SK-MEL-5 (cell line): ENCODE results near the gene EPHA8. TPM values are rescaled to one million over a fixed set of nuclear protein-coding genes. Genes with fewer than 3 reads are reported as not detected.

ENCODE experiments used
- DNase-seq: peaks from one replicate; pipeline ENCODE4 v3.0.0-alpha.2; 2016; ENCODE audit warnings: low read depth, low spot score
- in situ Hi-C: cut with HindIII; loops from 2 replicates; pipeline ENCODE4 v1.10.0; 2016; ENCODE audit warnings: low sequenced_read_pairs, high pct_unique_total_duplicates, low pct_unique_long_range_greater_than_20kb
- total RNA-seq: library from RNA; depleted of rRNA; stranded (reverse); fragments of >200 nt; shearing (Covaris generic); gene quantifications from 2 replicates; pipeline ENCODE4 v1.2.3, GENCODE V29; 2014

The EPHA8 gene
- total RNA-seq, 1 experiment from 2014 or later: not detected

DNA sequence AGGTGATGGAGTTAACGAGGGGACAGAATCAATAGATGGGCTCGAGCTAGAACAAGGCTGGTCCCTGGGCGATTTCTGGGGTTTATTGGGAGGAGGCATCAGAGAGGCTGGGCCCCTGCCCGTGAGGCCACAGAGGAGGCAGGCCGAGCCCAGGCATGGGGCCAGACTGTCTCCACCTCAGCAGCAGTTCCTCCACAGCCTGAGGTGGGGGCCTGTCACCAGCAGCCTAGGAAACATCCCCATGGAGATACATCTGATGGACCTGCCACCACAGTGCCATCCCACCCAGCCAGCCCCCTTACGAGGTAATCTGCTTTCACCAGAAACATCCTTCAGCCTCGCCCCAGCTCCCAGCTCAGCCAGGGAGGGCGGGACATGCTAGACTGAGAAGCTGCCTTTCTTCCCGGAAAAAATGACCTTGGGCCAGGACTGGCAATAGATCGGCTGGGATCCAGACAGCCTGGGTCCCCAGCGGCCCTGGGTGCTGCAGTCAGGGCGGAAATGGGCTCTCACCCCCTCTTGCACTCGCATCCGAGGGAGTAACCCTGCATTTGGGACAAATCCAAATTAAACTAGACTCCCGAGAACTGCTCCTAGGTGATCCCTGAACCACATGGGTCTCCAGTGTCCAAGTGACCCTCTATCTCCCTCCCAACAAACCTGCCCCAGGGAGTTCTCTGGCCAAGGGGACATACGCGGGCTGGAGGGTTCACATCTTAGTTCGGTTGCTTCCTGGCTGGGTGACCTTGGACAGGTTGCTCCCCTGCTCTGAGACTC lies 10.0 kb upstream of the EPHA8 start:
- DNase-seq: no peak
- in situ Hi-C loops: no loop called here

DNA sequence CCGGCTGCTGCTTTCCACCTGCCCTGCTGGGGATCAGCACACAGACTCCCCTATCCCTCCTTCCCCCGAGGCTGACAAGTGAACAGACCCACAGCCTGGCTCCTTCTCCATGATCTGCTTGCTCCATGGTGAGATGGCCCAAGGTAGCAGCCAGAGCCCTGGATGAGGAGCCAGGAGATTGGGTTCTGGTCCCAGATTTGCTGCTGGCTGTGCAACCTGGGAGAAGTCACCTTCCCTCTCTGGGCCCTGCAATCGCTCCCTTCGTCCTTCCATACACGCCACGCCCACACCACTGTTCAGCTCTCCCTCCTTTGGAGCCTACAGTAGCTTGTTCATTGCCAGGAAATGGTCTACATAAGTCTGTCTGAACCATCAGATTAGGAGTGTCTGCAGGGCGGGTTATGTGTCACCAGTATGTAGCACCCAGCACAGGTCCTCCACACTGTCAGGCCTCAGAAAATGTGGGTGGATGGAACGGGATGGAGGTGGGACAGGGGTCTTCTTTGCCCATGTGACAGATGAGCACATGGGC lies 9.2 kb upstream of the EPHA8 start:
- in situ Hi-C loops: no loop called here
- DNase-seq: no peak

DNA sequence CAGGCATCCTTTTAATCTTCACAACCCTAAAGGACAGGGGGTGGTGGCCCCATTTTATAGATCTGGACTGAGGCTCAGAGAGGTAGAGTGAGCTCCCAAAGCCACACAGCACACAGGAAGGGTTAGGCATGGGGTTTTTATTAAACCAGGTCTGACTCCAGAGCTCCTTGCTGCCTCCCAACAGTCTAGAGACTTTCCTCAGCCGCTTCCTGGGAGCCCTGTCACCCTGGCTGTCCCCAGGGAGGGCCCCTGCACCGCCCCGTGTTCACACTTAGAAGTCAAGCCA lies 8.0 kb upstream of the EPHA8 start:
- in situ Hi-C loops: no loop called here
- DNase-seq: no peak

DNA sequence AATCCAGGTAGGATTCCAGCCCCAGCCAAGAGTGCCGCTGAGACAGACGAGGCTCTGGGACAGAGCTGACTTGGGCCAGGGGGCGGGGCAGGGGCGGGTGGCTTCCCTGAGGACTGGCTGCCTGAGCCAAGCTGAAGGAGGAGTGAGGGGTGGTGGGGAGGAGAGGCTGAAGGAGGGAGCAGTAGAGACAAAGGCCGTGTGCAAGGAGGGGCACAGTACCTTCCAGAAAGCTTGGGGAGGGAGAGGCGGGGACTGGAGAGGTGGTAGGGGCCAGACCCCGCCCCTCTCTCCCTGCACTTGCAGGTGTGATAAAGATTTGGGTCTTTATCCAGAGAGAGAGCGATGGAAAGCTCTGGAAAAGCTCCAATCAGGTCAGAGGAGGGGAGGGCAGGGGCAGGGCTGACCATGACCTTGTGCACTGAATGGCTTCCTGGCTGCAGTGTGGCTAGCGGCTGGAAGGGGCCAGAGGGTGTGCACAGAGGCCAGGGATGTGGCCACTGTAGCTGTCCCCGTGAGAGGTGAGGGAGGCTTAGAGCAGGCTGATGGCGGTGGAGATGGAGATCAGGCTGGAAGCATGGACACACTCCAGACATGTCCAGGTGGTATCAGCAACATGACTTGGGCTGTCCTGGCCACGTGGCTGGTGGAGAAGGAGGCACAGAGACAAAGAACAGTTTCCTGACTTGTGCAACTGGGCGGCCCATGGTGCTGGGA lies 6.7 kb upstream of the EPHA8 start:
- no peak for DNase-seq
- in situ Hi-C loops: no loop called here

DNA sequence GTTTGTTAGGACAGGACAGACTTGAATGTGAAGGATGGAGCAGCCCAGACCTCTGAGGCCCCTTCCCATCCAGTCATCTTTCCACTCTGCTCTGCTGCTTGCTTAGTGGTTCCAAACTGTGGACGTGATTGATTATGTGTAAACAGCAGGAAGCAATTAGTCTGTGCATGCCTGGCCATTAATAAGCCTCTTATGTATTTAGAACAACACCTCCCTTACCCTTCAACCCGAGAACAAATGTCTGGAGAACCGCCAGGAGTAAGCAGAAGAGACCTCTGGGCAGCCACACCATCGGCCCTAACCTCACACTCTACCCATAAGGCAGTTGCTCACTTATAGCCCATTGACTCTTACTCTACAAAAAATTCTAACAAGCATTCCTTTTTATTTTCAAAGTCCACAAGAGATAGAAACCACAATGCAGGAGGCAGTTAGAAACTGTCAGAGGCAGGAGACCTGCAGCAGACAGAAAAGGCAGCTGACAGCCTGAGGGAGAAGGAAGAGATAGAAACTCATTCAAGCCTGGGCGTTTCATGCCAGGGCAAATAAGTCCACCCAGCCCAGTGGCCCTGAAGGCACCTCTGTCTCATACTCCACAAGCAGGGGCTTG lies 5.8 kb upstream of the EPHA8 start:
- in situ Hi-C loops: no loop called here
- peak; percentile 90 for DNase-seq

DNA sequence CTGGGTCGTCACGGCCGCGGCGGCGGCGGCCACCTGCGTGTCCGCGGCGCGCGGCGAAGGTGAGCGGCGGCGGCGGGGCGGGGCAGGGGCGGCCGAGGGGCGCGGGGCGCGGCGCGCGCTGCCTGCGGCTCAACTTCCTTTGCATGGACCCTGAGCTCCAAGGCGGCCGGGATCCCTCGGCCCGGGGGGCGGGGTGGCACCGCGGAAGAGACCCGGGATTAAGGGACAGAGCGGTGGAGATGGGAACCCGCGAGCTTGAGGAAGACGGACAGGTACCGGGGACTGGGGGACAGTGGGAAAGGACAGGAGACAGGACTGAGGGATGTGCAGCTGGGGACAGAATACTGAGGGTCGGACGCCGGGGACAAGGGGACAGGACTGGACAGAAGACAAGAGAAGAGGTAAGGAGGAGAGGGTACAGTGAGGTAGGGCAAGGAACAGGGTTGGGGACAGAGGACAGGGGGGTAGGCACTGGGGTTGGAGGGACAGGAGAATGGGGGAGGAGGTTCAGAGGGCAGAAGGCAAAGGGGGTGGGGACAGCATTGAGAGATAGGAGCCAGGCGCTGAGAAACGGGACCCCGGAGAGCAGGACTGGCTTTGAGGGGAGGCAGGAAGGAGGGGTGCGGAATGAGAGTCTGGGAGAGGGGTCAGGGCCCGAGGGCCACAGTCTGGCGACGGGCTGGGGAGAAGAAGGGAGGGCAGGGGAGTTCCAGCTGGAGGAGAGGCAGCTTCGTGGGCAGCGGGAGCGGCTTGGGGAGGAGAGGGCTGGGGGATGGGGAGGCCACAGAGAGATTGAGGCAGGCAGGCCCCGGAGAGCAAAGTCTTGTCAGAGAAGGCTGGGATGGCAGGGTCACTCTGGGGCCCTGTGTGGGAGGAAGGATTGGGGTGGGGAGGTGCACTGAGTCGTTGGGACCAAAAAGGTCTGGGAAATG lies 648 bp downstream of the EPHA8 start:
- DNase-seq: no peak
- in situ Hi-C loops: no loop called here

DNA sequence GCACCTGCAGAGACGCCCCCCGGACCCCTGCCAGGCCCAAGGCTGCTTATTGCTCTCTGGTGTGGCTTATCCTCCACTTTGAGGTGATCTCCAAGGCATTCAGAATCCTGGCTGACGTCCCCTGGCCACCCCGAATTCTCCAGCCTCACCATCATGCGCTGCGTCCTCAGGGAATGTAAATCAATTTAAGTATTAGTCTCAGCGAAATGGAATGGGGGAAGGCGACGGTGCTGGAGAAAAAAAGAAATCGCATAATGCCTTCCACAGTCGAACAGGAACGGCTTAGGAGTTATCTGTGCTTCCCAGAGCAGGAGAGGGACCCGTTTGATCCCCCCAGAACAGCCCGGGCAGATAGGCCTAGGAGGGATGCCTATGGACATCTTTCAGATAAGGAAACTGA lies 2.9 kb downstream of the EPHA8 start:
- in situ Hi-C loops: no loop called here

DNA sequence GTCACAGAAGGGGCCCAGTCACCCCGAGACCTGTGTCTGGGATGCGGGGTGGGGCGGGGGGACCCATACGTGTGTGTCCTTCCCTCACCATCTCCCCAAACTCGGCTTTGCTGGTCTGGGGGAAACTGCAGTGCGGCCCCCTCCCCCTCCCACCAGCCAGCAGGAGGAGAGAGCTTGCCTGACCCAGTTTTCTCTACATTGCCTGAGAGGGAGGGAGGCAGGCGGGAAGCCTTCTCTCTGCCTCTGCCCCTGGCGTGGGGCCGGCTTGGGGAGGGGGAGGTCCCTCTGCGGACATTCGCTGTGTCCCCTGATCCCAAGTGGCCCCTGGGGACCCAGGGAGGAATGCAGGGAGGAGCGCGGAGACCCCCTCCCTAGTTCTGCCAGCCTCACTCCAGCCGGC lies 3.9 kb downstream of the EPHA8 start:
- DNase-seq: no peak
- in situ Hi-C loops: no loop called here

More for the DNA sequence above, 2.9 kb downstream of the EPHA8 start:
- no peak for DNase-seq

DNA sequence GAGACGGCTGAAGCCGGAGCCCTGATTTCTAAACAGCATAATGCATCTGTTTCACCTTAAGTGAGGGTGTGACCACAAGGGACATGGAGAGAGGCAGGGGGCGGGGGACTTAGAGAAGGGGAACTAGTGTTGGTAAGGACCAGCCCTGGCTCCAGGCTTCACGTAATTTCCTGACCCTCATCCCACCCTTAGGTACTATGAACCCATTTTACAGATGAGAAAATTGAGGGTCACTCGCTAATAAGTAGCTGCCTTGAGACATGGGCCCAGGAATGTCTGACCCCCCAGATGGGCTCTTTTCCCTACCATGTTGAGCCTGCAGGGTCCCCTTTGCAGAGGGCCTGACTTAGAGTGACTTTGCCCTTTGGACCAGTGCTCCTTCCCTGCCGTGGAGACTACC lies 4.7 kb downstream of the EPHA8 start:
- DNase-seq: no peak
- in situ Hi-C loops: no loop called here

DNA sequence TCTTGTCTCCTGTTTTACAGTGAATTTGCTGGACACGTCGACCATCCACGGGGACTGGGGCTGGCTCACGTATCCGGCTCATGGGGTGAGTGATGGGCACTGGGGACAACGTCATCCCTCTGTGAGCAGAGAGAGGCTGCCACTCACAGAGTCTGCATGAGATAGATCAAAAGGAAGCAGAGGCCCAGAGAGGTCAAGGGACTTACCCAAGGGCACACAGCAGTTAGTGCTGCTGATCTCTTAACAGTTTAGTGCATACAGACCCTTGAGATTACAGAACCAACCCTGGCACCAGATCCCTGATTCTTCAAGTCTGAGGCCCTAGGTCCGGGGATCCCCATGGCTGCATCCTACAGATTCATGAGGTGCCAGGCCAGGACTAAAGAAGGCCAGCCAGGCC lies 6.0 kb downstream of the EPHA8 start:
- in situ Hi-C loops: no loop called here
- no peak for DNase-seq

DNA sequence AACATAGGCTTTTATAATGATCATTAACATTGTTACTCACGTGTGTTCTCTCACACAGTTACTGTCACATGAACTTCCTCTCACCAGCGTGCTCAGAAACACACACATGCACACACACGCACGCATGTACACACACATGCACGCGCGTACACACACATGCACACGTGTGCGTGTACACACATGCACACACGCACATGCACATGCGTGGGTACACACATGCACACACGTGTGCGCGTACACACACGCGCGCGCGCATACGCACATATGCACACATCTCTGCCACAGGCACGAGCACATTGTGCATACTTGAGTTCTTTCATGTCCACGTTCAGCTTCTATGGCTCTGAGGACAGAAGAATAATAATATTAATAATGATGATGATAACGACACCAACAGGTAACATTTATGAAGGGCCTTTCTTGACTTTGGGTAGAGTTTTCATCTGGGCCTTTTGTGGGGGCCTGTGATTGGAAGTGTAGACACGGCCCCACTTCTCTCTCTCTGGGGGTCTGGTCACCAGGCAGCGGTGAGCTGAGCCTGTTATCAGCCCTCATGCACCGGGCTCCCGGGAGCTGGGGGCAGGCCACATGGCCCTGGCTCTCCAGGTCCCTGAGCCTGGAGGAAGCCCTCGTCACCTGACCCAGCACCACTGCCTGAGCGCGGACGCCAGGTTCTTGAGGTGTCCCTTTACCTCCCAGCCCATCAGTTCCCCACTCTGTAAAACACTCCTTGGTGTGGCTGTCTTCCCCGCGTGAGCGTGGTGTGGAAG lies 7.0 kb downstream of the EPHA8 start:
- in situ Hi-C loops: no loop called here
- no peak for DNase-seq

DNA sequence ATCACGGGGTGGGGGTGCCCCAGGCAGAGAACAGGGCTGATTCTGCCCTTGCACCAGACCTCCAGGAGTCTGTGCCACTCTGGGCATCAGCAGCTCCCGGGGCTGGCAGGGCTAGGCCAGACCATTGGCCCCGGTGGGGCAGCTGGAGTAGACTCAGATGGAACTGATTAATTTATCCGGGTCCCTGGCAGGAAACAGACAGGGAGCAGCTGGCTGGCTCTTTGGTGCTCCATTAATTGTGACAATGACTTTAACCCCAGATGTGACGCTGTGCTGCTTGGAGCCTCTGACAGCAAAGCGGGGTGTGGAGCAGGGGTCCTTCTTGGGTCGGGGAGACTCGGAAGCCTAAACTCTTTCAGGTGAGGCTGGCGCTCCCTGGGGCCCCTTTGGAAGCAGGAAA lies 9.5 kb downstream of the EPHA8 start:
- in situ Hi-C loops: no loop called here
- no peak for DNase-seq

DNA sequence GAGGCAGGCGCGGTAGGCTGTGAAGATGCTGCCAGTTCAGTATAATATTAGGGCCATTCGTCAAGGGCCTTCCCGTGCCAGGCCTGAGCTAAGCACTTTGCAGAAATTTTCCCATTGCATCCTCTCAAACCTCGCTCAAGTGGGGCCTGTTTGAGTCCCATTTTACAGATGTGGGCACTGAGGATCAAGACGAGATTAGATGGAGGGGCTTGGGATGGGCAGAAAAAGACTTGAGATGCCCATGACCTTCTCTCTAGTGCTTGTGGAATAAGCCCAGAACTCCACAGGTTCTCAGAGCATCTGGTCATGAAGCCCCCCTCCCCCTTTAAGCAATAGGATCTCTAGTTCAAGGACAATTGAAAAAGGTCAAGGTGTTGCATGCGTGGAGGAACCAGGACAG lies 9.9 kb downstream of the EPHA8 start:
- DNase-seq: no peak
- in situ Hi-C loops: no loop called here

DNA sequence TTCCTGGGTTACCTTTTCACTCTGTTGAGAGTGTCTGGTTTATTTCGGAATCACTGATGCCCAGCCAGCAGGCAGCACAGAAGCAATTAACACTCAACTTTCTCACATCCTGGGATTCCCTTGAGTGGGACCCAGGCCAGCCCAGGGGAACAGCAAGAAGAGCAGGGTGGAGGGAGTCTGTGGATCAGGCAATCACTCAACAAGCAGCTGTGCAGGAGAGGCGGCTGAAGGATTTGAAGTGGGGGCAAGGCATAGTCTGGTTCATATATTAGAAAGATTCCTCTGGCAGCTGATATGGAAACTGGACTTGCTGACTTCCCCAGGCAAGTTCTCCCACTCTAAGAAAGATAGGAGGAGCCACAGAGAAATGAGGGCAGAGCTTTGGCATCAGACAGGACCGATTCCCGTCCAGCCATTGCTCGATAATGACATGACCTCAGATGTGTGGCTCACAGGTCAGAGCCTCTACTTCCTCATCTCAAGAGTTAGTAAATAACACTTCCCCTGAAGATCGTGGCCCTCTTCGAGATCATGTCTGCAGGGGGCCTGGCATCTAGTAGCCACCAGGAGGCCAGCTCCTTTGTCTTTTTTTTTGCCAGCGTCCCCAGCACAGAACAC lies 12.4 kb downstream of the EPHA8 start:
- in situ Hi-C loops: no loop called here
- no peak for DNase-seq

DNA sequence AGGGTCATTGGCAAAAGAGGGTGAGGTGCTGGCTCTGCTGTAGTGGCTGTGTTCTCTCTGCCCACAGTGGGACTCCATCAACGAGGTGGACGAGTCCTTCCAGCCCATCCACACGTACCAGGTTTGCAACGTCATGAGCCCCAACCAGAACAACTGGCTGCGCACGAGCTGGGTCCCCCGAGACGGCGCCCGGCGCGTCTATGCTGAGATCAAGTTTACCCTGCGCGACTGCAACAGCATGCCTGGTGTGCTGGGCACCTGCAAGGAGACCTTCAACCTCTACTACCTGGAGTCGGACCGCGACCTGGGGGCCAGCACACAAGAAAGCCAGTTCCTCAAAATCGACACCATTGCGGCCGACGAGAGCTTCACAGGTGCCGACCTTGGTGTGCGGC lies 12.9 kb downstream of the EPHA8 start:
- in situ Hi-C loops: no loop called here
- DNase-seq: no peak

DNA sequence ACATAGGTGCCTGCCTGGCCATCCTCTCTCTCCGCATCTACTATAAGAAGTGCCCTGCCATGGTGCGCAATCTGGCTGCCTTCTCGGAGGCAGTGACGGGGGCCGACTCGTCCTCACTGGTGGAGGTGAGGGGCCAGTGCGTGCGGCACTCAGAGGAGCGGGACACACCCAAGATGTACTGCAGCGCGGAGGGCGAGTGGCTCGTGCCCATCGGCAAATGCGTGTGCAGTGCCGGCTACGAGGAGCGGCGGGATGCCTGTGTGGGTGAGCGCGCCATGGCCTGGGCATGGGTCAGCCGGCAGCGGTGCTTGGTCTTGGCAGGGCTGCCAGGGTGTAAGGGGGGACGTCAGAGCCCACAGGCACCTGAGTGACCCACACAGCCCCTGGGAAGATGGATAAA lies 13.3 kb downstream of the EPHA8 start:
- in situ Hi-C loops: no loop called here
- no peak for DNase-seq
